Measurements from ENCODE around the gene TES. TPM values are rescaled to one million over a fixed set of nuclear protein-coding genes. Genes with fewer than 3 reads are reported as not detected.

Gene TES
- total RNA-seq, 1 donor, result 163 TPM

DNA sequence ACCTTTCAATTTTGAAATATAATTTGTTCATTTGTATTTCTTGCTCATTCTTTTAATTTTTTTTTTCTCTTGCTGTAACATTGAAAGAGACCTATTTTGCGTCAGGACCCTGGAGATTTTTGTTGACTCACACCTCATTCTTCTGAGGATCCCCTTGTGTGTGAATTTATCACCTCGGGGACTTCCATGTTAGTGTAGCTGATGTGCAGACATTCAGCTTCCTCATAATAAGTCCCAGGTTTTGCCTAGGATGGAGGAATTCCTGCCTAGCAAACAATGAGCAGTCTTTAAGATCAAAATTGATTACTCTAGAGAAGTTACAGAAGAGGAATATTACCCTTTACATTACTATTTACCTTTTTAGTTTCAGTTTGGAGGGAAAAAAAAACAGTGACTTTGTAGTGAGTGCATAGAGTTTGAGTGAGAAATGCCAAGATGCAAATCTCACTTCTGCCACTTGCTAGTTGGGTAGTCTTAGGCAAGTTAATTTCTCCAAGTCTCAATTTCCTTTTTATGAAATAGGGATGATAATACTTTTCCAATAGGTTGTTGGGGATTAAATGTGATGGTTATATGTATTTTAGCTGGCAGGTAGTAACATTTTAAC is 14.3 kb downstream of the TES start:
- Histone ChIP-seq H3K4me3 (ENCODE audit: low read length) (no peak overlapping the region), H3K27me3 (ENCODE audit: insufficient read depth, low read length) (no peaks in the 10 kb centered on the region), H3K4me1 (ENCODE audit: insufficient read depth, low read length) (peaks cover 33% of the 10 kb centered on the region), H3K9me3 (ENCODE audit: low read depth, low read length) (no peaks in the 10 kb centered on the region)

DNA sequence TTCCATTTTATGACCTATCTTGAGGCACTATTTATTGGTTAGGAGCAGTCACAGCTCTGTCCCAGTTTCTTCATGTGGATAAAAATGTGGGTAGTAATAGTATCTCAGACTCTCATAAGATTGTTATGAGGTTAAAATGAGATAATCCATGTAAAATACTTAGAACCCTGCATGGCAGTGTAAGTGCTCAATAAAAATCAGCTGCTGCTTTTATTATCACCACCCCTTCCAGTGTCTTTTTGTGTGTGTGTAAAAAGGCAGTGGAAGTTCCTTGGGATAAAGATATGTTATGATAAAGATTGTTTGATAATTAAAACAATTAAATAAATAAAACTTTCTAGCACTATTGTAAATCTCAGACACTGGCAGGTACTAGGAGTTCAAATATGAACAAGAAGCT is 15.5 kb downstream of the TES start:
- H3K4me3 ChIP-seq (ENCODE audit: low read length), result no peak overlapping the region
- peaks cover 45% of the 10 kb centered on the region for H3K4me1 ChIP-seq (ENCODE audit: insufficient read depth, low read length)
- no peaks in the 10 kb centered on the region for H3K9me3 ChIP-seq (ENCODE audit: low read depth, low read length)
- H3K27me3 ChIP-seq (ENCODE audit: insufficient read depth, low read length), result no peaks in the 10 kb centered on the region

DNA sequence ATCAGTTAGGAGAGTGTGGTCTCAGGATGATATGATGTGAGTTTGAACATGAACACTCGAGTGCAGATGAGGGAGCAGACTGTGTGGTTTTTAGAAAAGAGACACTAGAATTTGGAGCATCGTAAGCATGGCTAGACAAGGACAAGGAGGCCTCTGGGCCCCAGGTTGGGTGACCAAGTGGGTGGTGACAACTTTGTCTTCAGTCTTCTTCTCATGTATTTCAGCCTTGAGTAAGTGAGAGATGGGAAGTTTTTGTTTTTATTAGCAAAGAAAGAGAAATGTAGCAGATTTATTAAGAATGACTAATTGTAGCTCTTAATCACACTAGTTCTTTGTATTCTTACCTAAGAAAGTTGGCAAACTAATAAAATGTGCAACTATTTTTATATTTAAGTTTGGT is 16.3 kb downstream of the TES start:
- Histone ChIP-seq H3K27me3 (ENCODE audit: insufficient read depth, low read length) (no peaks in the 10 kb centered on the region), H3K4me1 (ENCODE audit: insufficient read depth, low read length) (peaks cover 48% of the 10 kb centered on the region), H3K4me3 (ENCODE audit: low read length) (no peak overlapping the region), H3K9me3 (ENCODE audit: low read depth, low read length) (no peaks in the 10 kb centered on the region)

DNA sequence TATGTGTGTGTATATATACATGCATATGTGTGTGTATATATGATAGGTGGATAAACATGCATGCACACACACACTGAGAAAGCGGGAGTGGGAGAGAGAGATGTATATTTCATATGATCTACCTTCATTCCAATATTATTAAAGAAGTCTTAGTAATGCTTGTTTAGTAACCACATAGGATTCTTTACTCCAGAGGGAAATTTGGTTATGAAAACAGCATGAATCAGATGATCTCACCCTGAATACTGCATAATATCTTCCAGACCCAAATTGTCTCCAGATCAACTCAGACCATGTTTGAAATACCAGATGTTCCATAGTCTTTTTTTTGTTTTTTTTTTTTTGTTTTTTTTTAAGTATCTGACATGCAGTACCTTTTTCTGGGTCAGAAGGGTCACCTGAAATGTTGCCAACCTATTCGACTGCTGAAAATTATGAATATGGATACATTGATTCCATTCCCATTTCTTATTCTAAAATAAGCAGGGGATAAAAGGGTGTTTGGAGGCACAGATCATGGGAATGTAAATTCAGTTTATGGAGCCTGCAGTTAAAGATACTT is 17.4 kb downstream of the TES start:
- Histone ChIP-seq H3K27me3 (ENCODE audit: insufficient read depth, low read length) (no peaks in the 10 kb centered on the region), H3K9me3 (ENCODE audit: low read depth, low read length) (no peaks in the 10 kb centered on the region), H3K4me1 (ENCODE audit: insufficient read depth, low read length) (peaks cover 47% of the 10 kb centered on the region), H3K4me3 (ENCODE audit: low read length) (no peak overlapping the region)

DNA sequence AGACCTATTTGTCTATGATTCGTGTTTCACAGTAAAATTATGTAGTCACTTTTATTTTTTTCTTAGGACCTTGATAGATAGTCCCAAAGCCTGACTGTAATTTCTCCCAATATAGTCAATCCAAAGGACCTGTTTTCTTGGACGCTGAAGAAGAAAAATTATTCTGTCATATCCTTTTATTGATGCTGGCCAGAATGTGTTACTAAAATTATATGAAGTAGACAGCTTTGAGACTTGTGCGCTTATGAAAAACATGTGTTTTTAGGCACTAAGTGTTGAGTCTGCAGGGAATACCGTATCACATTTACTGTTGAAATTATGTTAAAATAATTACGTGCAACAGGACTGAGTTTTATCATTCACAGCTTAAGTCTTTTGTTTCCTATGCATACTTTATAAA is 17.9 kb downstream of the TES start:
- H3K4me3 ChIP-seq (ENCODE audit: low read length), result no peak overlapping the region
- no peaks in the 10 kb centered on the region for H3K9me3 ChIP-seq (ENCODE audit: low read depth, low read length)
- peaks cover 51% of the 10 kb centered on the region for H3K4me1 ChIP-seq (ENCODE audit: insufficient read depth, low read length)
- no peaks in the 10 kb centered on the region for H3K27me3 ChIP-seq (ENCODE audit: insufficient read depth, low read length)

DNA sequence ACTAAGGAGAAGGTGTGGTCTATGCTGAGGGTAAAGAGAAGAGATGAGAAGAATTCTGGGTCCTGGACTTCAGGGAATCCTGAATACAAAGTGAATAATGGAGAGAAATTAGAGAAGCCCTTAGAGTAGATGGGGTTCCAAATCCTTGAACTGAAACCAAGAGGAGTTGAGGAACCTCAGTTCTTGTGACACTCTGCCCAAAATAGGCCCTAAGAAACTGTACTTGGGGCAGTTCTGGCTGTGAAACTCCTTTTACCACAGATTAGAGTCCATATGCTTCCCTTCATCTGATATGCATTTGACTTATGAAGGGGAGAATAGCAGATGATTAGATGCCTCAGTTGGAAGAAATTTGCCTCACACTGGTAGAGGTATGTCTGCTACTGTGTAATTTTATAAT is 19.0 kb downstream of the TES start:
- H3K4me1 ChIP-seq (ENCODE audit: insufficient read depth, low read length), result peaks cover 51% of the 10 kb centered on the region
- H3K4me3 ChIP-seq (ENCODE audit: low read length), result no peak overlapping the region
- H3K27me3 ChIP-seq (ENCODE audit: insufficient read depth, low read length), result no peaks in the 10 kb centered on the region
- H3K9me3 ChIP-seq (ENCODE audit: low read depth, low read length), result no peaks in the 10 kb centered on the region

DNA sequence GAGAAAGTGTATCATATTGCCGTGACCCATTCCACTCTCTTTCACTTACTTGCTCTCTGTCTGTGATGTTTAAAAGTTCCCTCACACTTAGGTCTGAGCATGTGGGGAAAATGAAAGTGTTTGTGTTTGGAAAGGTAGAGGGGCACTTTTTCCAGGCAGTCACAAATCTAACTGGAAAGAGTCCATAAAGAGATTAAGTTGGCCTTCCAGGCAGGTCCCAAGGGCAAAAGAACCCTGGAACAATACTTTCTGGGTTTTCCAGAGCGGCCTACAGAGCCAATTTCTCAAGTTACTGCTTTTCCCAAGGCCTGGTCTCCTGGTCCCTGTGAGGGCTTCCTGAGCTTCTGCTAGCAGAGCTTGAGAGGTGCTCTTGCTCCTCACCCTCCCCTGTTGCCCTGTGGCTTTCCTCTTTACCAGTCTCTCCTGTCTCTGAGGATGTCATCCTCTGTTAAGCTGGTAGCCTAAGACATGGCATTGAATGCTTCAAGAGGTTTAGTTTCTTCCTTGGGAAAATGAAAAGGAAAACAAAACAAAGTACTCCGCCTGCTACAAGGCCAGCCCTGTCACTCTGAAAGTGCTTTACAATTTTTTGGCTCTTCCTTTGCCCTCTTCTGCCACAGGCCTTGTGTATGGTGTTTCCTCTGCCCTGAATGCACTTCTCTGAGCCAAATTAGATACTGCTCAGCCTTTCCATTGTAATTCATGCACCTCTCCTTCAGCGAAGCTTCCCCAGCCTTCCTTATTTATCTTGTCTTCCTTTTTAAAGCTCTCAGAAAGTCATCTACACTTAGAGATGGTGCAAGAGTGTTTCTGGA is 20.1 kb downstream of the TES start:
- Histone ChIP-seq H3K4me1 (ENCODE audit: insufficient read depth, low read length) (peaks cover 56% of the 10 kb centered on the region), H3K27me3 (ENCODE audit: insufficient read depth, low read length) (no peaks in the 10 kb centered on the region), H3K9me3 (ENCODE audit: low read depth, low read length) (no peaks in the 10 kb centered on the region), H3K4me3 (ENCODE audit: low read length) (no peak overlapping the region)

DNA sequence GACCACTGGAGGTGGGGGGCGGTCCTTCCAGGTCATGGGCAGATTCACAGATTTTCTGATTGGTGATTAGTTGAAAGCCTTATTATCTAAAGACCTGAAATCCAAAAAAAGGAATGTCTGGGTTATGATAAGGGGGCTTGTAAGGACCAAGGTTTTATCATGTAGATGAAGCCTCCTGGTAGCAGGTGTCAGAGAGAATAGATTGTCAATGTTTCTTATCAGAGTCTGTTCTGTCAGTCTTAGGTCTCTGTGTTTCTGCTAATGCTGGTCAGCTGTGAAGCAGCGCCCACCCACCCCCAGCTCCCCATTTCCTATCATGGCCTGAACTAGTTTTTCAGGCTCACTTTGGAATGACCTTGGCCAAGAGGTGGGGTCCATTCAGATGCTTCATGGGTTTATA is 21.2 kb downstream of the TES start:
- Histone ChIP-seq H3K4me1 (ENCODE audit: insufficient read depth, low read length) (peaks cover 56% of the 10 kb centered on the region), H3K9me3 (ENCODE audit: low read depth, low read length) (no peaks in the 10 kb centered on the region), H3K4me3 (ENCODE audit: low read length) (no peak overlapping the region), H3K27me3 (ENCODE audit: insufficient read depth, low read length) (no peaks in the 10 kb centered on the region)

DNA sequence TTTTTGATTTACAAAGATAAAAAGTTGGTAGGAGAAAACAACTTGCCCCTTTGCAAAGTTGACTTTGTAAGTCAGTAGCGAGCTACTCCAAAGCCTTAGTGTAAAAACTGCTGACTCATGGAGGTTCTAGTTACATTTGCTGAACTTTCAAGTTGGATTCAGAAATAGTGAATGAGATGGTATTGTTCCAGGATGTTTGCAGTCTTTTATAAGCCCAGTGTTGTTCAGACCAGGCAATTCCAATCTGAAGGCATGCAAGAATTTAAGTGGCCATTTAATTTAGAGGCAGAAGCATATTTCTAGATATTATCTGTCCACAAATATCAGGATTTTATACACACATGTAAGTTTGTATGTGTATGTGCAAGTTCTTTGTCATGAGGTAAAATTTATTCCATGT is 21.6 kb downstream of the TES start:
- Histone ChIP-seq H3K27me3 (ENCODE audit: insufficient read depth, low read length) (no peaks in the 10 kb centered on the region), H3K4me3 (ENCODE audit: low read length) (no peak overlapping the region), H3K4me1 (ENCODE audit: insufficient read depth, low read length) (peaks cover 54% of the 10 kb centered on the region), H3K9me3 (ENCODE audit: low read depth, low read length) (no peaks in the 10 kb centered on the region)

DNA sequence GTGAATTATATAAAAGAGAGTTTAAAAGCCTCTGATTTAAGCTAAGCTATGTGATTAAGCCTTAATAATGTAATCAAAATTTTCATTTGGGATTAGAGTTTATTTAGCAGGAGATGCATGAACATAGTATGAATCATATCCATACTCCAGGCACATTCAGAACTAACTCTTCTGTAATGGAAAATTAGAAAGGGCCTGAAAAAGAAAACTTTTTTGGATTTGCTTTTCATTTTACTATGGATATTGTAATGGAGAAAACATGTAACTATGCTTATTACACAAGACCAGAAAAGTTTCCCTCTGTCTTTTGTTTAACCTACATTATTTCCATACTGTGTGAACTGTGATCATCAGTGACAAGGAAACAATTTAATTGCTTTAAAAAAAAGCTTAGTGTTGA is 22.0 kb downstream of the TES start:
- Histone ChIP-seq H3K27me3 (ENCODE audit: insufficient read depth, low read length) (no peaks in the 10 kb centered on the region), H3K9me3 (ENCODE audit: low read depth, low read length) (no peaks in the 10 kb centered on the region), H3K4me1 (ENCODE audit: insufficient read depth, low read length) (peaks cover 54% of the 10 kb centered on the region), H3K4me3 (ENCODE audit: low read length) (no peak overlapping the region)

DNA sequence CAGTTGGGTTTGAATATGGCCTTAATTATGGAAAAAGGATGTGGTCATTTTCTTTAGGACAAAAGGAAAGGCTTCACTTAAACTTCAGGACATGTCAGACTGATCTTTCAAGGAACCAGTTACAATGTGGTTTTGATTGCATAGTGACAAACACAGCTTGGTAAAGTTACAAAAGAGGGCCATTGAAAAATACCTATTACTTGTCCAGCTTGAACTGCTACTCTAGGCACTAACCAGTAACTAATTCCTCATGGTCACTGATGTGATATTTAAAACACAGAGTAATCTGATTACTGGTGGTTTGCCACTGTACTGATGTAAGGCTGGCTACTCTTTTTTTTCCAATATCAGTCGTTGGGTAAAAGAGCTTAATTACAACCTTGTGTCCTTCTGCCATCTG is 22.6 kb downstream of the TES start:
- Histone ChIP-seq H3K4me3 (ENCODE audit: low read length) (no peak overlapping the region), H3K4me1 (ENCODE audit: insufficient read depth, low read length) (peaks cover 54% of the 10 kb centered on the region), H3K27me3 (ENCODE audit: insufficient read depth, low read length) (no peaks in the 10 kb centered on the region), H3K9me3 (ENCODE audit: low read depth, low read length) (no peaks in the 10 kb centered on the region)

DNA sequence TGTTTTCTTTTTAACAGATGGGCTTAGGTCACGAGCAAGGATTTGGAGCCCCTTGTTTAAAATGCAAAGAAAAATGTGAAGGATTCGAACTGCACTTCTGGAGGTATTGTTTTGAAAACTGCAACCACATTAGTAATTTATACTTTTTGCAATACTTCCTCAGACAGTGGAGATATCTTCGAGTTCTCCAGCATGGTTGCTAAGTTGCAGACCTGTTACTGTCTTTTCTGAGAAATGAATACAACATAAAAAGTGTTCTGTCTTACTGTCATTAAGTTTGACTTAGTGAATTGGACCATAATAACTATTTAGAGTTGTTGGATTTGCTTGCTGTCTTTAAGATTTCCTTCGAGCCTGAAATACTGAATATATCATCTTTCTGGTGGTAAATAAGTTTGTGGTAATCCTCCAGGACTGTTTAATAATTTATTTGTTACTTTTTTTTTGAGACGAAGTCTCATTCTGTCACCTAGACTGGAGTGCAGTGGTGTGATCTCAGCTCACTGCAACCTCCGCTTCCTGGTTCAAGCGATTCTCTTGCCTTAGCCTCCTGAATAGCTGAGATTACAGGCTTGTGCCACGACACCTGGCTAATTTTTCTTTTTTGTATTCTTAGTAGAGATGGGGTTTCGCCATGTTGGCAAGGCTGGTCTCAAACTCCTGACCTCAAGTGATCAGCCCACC is 24.3 kb downstream of the TES start:
- Histone ChIP-seq H3K4me3 (ENCODE audit: low read length) (no peak overlapping the region), H3K9me3 (ENCODE audit: low read depth, low read length) (no peaks in the 10 kb centered on the region), H3K4me1 (ENCODE audit: insufficient read depth, low read length) (peaks cover 49% of the 10 kb centered on the region)

DNA sequence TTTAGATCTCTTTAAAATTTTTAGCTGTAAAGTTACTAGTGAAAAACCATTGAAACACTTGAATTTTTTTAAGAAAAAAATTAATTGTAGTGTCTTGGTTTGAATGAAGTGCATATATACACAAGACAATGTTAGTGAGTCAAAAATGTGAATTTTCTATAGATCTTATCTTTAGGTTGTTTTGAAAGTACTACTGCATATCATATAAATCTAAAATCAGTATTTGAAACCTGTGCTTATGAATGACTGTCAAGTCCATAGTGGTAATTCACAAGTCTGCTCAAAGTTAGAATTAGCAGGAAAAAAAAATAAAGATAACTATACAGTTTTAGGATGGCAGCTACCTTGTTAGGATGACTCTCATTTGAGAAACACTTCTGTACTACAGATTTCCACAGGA is 25.0 kb downstream of the TES start:
- H3K27me3 ChIP-seq (ENCODE audit: insufficient read depth, low read length), result no peaks in the 10 kb centered on the region
- H3K4me3 ChIP-seq (ENCODE audit: low read length), result no peak overlapping the region
- no peaks in the 10 kb centered on the region for H3K9me3 ChIP-seq (ENCODE audit: low read depth, low read length)
- H3K4me1 ChIP-seq (ENCODE audit: insufficient read depth, low read length), result peaks cover 41% of the 10 kb centered on the region

More for the DNA sequence above, 24.3 kb downstream of the TES start:
- no peaks in the 10 kb centered on the region for H3K27me3 ChIP-seq (ENCODE audit: insufficient read depth, low read length)

DNA sequence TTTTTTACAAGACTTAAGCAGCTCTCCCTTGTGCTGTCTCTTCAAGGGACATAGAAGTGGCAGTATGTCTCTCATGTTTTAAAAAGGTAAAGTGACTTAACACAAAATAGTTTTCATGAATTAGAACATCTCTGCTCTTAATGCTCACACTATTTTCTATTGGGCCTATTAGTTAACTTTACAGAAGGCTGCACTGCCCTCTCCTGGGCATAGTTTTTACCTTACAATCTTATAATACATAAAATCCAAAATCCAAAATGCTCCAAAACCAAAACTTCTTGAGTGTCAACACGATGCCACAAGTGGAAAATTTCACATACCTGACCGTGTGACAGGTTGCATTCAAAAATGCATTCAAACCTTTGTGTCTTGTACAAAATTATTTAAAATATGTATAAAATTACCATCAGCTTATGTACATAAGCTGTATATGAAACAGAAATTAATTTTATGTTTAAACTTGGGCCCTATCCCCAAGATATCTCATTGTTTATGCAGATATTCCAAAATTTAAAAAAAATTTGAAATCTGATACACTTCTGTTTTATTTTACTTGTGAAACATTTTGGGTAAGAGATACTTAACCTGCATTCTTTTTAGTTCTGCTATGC is 25.8 kb downstream of the TES start:
- H3K9me3 ChIP-seq (ENCODE audit: low read depth, low read length), result no peaks in the 10 kb centered on the region
- H3K4me3 ChIP-seq (ENCODE audit: low read length), result no peak overlapping the region
- H3K27me3 ChIP-seq (ENCODE audit: insufficient read depth, low read length), result no peaks in the 10 kb centered on the region
- peaks cover 34% of the 10 kb centered on the region for H3K4me1 ChIP-seq (ENCODE audit: insufficient read depth, low read length)

DNA sequence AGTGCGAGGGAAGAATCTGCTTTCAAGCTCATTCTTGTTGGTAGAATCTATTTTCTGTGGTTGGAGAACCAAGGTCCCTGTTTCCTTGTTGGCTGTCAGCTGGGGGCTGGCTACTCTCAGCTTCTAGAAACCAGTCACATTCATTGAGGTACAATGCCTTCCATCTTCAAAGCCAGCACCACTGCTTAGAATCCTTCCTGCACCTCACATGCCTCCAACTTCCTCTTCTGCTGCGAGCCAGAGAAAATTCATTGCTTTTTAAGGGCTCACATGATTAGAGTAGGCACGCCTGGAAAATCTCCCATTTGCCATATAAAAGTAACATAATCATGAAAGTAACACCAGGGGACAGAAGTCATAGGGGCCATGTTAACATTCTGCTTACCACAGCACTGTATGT is 28.7 kb downstream of the TES start:
- Histone ChIP-seq H3K4me1 (ENCODE audit: insufficient read depth, low read length) (peaks cover 12% of the 10 kb centered on the region), H3K27me3 (ENCODE audit: insufficient read depth, low read length) (no peaks in the 10 kb centered on the region), H3K9me3 (ENCODE audit: low read depth, low read length) (no peaks in the 10 kb centered on the region), H3K4me3 (ENCODE audit: low read length) (no peak overlapping the region)

Data from mononuclear cell (primary cell).